DND-41 (cell line): ENCODE measurements around the gene MKLN1.
A peak's percentile ranks its signal among the peaks of the same experiment; 100 is the strongest.

Experiments
- ATAC-seq: fragments of 200-7000 bp; cut with Tn5 transposase; 3 replicates; pipeline ENCODE4 v1.9.1; 2021; ENCODE audit warnings: low read depth; ENCODE audit not compliant: insufficient read depth
- DNase-seq: peaks from one replicate; pipeline ENCODE4 v3.0.0-alpha.2; 2020
- H2AFZ ChIP-seq: 2 replicates; pipeline ENCODE4 v1.6.0; 2012; ENCODE audit warnings: low read depth, low read length
- H3K27ac ChIP-seq: 2 replicates; pipeline ENCODE4 v1.5.1; 2012; ENCODE audit warnings: low read length, inconsistent platforms
- H3K27me3 ChIP-seq: fragments of 200-600 bp; sonication (generic); 2 replicates; pipeline ENCODE4 v1.6.0; 2012; ENCODE audit warnings: low read length, mild to moderate bottlenecking, inconsistent platforms; ENCODE audit not compliant: insufficient read depth, poor library complexity
- H3K36me3 ChIP-seq: 2 replicates; pipeline ENCODE4 v1.5.1; 2012; ENCODE audit warnings: low read length, inconsistent platforms; ENCODE audit not compliant: insufficient read depth
- H3K4me1 ChIP-seq: 2 replicates; pipeline ENCODE4 v1.5.1; 2012; ENCODE audit warnings: mild to moderate bottlenecking, low read length; ENCODE audit not compliant: insufficient read depth
- H3K4me2 ChIP-seq: 2 replicates; pipeline ENCODE4 v1.6.0; 2012; ENCODE audit warnings: mild to moderate bottlenecking, moderate library complexity, low read length, inconsistent platforms; ENCODE audit not compliant: insufficient read depth
- H3K4me3 ChIP-seq, 2 experiments: fragments of 200-600 bp in 1 of 2; shearing (Covaris generic) in 1 of 2; 2 replicates each; pipeline ENCODE4 v1.5.1; 2012 to 2016; ENCODE audit warnings: inconsistent platforms in 2 of 2, low read length in 2 of 2, mild to moderate bottlenecking in 2 of 2, low read depth in 1 of 2, moderate library complexity in 1 of 2
- H3K79me2 ChIP-seq: 2 replicates; pipeline ENCODE4 v1.6.0; 2012; ENCODE audit warnings: low read length, inconsistent platforms; ENCODE audit not compliant: insufficient read depth
- H3K9ac ChIP-seq: 2 replicates; pipeline ENCODE4 v1.6.0; 2012; ENCODE audit warnings: low read depth, mild to moderate bottlenecking, inconsistent platforms, low read length, moderate library complexity
- H3K9me3 ChIP-seq: 2 replicates; pipeline ENCODE4 v1.5.1; 2012; ENCODE audit warnings: low read length, moderate library complexity, mild to moderate bottlenecking, inconsistent platforms; ENCODE audit not compliant: insufficient read depth, severe bottlenecking
- H4K20me1 ChIP-seq: 2 replicates; pipeline ENCODE4 v1.6.0; 2012; ENCODE audit warnings: low read length; ENCODE audit not compliant: insufficient read depth
- CTCF ChIP-seq: IDR thresholded peaks from 2 replicates; pipeline ENCODE4 v1.5.1; 2012; ENCODE audit warnings: borderline replicate concordance, low read length, moderate library complexity, mild to moderate bottlenecking; ENCODE audit not compliant: poor library complexity, severe bottlenecking; ENCODE audit errors: extremely low read depth
- EZH2 ChIP-seq: IDR thresholded peaks from 3 replicates; pipeline ENCODE4 v1.6.1; 2012; ENCODE audit warnings: borderline replicate concordance, low read depth, mild to moderate bottlenecking, moderate library complexity, low read length, inconsistent platforms; ENCODE audit not compliant: severe bottlenecking

The MKLN1 gene

GRCh38 chr7:131300572-131301466 is 26.9 kb upstream of the MKLN1 start:
- H3K4me3 ChIP-seq: no peak overlapping the region
- TF ChIP-seq EZH2 (no peak), CTCF (no peak)
- H3K27ac ChIP-seq: no peak overlapping the region
- H3K4me1 ChIP-seq: no peaks in the 10 kb centered on the region
- no peaks in the 10 kb centered on the region for H3K36me3 ChIP-seq
- no peaks in the 10 kb centered on the region for H3K79me2 ChIP-seq
- no peak overlapping the region for H2AFZ ChIP-seq
- no peaks in the 10 kb centered on the region for H3K27me3 ChIP-seq
- no peak for ATAC-seq
- peaks cover under 1% of the 10 kb centered on the region for H3K9me3 ChIP-seq
- no peak overlapping the region for H3K9ac ChIP-seq
- no peak for DNase-seq
- H4K20me1 ChIP-seq: no peaks in the 10 kb centered on the region
- no peak overlapping the region for H3K4me2 ChIP-seq

GRCh38 chr7:131302446-131302845 is 25.2 kb upstream of the MKLN1 start:
- Histone ChIP-seq H2AFZ (no peak overlapping the region), H3K36me3 (no peaks in the 10 kb centered on the region), H3K4me2 (no peak overlapping the region), H3K9me3 (peaks cover 15% of the 10 kb centered on the region), H3K4me3 (no peak overlapping the region), H3K27me3 (no peaks in the 10 kb centered on the region), H3K9ac (no peak overlapping the region), H4K20me1 (no peaks in the 10 kb centered on the region), H3K79me2 (no peaks in the 10 kb centered on the region), H3K27ac (no peak overlapping the region), H3K4me1 (no peaks in the 10 kb centered on the region)
- no peak for TF ChIP-seq CTCF
- no peak for TF ChIP-seq EZH2
- ATAC-seq: no peak
- no peak for DNase-seq

- peaks cover 17% of the 10 kb centered on the region for H3K9me3 ChIP-seq
- ATAC-seq (no peak), DNase-seq (no peak)
- no peaks in the 10 kb centered on the region for H3K27me3 ChIP-seq
- H2AFZ ChIP-seq: no peak overlapping the region
- H3K9ac ChIP-seq: no peak overlapping the region
- no peaks in the 10 kb centered on the region for H4K20me1 ChIP-seq
- no peaks in the 10 kb centered on the region for H3K4me1 ChIP-seq
- no peak overlapping the region for H3K4me3 ChIP-seq
- H3K79me2 ChIP-seq: no peaks in the 10 kb centered on the region
- TF ChIP-seq CTCF (peak; percentile 45), EZH2 (no peak)
- H3K4me2 ChIP-seq: no peak overlapping the region
- no peaks in the 10 kb centered on the region for H3K36me3 ChIP-seq
- no peak overlapping the region for H3K27ac ChIP-seq
Measured at GRCh38 chr7:131302876-131303707, 24.6 kb upstream of the MKLN1 start.
